HG03025 (cell line): Measurements from ENCODE around the gene GPATCH4.
"Not testable (repeated sequence)": the region's sequence is repeated elsewhere in the genome, so short reads cannot be mapped to it uniquely, and the experiment has no call there.

Experiments
- ATAC-seq: cut with Tn5 transposase; IDR thresholded peaks from one replicate; pipeline ENCODE4 v1.9.1; 2021; ENCODE audit warnings: mild to moderate bottlenecking, moderate library complexity; ENCODE audit not compliant: unreplicated experiment, low FRiP score

Gene GPATCH4

DNA sequence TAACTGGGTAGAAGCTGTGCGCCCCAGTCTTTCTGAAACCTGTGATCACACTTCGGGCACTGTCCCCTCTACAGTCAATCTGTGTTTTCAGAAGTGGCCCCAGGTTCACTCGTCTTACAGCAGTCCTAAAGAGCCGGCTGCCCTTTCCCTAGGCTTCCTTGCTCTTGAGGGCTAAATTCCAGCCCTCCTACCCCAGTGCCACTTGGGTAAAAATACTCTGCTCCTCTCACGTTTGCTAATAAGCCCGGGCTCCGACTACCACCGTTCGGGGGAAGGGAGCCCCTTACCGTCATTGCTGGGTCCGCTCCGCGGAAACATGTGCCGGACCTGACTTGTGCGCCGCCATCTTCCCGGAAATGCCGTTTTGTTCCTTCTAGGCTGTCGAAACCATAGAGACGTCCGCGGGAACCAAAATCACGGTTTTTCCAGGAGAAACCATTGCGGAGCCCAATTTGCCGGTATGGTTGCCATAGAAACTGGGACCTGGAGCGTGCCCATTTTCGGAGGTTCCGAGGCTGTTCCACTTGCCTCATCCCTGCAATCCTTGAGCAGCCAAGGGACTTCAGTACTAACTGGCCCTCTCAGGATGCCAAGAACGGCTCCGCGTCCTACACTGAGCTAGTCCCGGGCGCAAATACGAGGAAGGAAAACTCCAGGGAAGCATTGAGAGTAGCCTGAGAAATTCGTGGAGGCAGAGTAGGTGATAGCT, at the start of gene GPATCH4:
GPATCH4 (minus strand) TSS at position 358 of the 709 bp plus-strand sequence.
- ATAC-seq, result no peak

DNA sequence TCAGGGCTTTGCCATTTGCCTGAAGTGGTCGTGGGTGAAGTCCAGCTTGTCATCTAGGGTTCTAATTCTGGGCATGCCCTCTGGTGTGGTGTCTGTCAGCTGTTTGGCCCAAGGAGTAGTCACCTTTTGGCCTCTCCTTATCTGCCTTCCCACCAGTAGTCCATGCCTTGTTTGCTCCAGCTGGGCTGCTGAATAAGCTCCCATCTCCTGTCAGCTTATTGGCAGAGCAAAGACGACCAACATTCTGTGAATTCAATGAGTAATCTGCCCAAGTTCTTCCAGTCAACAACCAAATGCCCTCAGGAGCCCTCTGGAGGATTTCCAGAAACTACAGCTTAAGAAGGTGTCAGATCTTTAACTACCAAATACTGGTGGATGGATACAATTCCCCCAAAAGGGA, 47.7 kb upstream of the GPATCH4 start:
- no peak for ATAC-seq

DNA sequence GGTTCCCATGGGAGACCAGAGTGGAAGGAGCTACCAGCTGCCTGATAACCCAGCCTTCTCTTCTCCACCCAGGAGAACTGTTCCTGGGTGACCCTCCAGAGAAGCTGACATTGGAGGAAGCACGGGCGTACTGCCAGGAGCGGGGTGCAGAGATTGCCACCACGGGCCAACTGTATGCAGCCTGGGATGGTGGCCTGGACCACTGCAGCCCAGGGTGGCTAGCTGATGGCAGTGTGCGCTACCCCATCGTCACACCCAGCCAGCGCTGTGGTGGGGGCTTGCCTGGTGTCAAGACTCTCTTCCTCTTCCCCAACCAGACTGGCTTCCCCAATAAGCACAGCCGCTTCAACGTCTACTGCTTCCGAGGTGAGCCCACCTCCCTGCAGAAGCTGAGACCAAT, 47.2 kb upstream of the GPATCH4 start:
- ATAC-seq, result no peak

DNA sequence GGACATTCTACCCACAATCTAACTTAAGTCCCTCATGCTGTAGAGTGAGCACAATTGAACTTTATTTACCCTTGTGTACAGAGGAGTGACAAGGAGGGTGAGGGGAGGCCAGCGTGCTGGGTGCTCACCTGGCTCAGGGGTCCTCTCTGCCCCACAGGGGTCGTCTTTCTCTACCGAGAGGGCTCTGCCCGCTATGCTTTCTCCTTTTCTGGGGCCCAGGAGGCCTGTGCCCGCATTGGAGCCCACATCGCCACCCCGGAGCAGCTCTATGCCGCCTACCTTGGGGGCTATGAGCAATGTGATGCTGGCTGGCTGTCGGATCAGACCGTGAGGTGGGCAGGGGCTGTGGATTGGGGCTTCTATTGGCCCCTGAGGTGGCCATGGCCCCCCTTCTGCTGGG, 46.1 kb upstream of the GPATCH4 start:
- no peak for ATAC-seq

DNA sequence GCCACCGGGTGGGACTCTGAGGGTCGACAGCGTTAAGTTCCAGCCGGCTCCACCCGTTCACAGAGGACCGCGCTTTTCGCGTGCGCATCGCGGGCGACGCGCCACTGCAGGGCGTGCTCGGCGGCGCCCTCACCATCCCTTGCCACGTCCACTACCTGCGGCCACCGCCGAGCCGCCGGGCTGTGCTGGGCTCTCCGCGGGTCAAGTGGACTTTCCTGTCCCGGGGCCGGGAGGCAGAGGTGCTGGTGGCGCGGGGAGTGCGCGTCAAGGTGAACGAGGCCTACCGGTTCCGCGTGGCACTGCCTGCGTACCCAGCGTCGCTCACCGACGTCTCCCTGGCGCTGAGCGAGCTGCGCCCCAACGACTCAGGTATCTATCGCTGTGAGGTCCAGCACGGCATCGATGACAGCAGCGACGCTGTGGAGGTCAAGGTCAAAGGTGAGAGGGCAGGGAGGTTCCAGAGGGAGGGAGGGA, 45.5 kb upstream of the GPATCH4 start:
- no peak for ATAC-seq

DNA sequence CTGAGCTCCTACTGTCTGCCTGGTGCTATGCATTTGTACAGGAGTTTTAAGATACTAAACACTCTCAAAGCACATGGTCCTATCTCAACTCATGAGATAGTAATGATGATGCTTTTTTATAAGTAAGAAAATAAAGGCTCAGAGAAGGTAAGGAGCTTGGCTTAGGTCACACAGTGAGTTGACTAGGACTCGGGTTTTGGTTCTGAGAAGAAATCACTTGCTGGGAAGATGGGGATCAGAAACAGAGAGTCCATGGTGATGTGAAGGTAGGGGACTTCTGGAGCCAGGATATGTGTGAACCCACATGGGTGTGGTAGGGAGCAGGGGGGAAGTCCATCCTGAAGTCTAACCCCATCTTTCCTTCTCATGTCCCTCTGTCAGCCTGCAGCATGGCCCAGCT, 44.4 kb upstream of the GPATCH4 start:
- ATAC-seq, result no peak

DNA sequence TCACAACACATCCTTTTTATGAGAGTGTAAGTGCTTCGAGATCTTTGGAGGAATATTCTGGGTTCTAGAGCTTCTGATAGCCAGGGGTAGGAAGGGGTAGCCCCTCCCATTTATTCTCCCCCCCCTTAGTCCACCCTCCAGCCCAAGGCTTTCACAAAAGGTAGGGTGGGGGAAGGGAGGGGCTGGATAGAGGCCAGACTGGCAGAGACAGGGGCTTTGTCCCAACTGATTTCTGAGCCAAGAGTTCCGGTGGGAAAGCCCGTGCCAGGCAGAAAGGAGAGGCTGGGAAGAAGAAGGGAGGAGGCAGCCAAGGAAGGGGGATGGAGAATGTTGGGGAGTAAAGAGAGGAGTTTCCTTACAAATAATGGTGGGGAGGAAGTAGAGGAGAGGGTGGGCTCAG, 43.8 kb upstream of the GPATCH4 start:
- no peak for ATAC-seq

DNA sequence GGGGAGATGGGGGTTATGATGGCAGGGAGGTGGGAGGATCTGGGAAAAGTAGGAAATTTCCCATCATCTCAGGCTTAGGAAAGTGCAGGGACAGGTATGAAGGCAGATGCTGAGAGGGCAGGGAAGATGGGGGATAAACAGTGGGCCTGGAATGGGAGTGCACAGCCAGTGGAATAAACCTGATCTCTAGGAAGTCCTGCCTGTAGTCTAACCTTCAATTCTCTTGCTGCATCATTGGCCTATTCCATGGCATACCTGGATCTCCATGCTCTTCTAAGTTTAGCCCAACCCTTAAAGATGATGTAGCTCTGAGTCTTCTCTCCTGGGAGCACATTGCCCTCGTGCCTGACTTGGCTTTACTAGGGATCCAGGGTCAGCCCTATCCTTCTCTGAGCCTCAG, 43.4 kb upstream of the GPATCH4 start:
- ATAC-seq, result no peak

DNA sequence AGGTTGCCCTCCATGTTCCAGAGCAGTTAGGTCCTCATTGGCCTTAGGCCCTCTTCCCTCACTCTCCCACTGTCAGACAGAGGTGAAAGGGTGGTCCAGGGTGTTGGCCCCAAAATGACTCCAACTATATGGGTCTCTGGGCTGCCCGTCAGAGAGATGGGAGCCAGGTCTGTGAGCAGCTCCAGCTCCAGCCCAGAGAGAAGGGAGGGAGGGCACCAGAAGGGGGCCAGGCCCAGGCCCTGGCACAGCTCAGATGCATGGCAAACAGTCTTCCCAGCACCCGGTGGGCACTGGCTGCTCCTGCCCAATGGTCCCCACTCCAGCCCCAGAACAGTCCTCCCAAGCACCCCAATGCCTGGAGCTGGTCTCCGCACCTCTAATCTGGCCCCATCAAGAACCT, 42.9 kb upstream of the GPATCH4 start:
- ATAC-seq, result no peak

DNA sequence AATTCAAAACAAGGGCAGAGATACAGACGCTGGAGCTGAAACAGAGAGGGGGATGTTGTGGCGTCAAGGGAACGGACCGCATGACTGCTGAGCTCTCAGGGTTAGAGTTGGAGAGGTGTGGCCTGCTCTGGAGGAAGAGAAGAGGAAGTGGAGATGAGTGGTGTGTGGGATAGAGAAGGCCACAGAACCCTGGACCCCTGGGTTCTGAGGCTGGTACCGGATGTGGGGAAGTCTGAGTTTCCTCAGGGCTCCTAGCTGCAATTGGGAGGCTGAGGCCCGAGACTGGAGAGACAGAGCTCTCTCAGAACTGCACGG, 42.5 kb upstream of the GPATCH4 start:
- ATAC-seq, result no peak

DNA sequence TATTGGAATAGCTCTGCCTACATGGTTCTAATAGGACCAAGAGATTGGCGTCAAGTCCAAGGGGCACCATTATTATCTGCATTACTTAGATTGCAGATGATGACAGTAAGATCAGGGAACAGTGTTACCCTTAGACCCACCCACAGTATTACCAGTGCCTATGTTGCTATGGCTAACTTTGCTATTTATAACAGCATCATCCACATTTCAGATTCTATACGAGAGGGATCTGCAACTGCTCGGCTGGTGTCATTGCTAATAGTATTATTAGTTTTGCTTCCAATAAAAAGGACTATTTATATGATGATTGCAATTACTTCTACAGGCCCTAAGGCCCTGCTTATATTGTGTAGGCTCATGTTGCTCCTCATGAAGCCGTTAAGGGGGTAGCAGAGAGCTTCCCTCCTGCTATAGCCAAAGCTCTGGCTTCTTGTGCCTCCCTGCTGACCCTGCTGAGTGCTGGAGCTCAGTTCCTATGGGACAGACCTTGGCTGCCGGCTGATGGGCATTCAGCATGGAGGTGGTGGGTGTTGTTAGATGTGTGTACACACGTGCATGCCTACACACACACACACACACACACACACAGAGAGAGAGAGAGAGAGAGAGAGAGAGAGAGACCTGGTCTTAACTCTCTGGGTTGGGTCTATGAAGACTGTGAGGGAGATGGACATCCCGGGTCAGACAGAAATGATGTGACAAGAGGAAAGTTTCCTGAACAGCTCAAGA, 41.9 kb upstream of the GPATCH4 start:
- no peak for ATAC-seq

DNA sequence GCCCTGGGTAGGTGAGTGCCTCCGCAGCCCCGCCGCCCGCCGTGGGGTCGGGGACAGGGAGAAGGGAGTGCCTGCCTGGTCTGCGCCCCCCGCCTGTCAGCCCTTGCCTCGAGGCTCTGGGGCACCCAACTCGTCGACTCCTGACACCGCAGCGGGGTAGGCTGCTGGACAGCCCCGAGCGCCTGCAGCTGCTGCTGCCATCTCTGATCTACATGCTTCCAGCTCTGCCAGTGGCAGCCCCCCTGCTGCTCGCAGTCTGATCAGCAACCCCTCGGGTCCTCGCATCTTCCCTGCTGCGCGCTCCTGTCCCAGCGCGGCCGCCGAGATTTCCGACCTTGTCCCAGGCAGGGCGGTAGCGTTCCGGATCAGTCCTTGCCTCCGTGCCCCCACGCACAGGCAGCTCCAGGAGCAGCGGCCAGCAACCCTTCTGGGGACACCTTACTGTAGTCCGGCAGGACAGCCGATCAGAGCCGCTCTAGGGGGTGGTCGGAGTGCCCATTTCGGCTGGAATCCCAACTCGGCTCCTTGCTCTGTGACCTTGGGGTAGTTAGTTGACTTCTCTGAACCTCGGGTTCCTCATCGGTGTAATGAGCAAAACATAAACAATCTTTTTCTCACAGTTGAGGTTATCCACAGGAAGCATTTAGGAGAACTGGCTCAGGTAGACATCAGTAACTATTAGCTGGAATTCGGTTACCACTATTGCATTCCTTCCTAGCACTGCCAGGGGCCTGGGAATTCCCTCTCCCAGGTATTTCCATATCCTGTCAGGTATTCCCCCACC, 41.2 kb upstream of the GPATCH4 start:
- ATAC-seq, result no peak

DNA sequence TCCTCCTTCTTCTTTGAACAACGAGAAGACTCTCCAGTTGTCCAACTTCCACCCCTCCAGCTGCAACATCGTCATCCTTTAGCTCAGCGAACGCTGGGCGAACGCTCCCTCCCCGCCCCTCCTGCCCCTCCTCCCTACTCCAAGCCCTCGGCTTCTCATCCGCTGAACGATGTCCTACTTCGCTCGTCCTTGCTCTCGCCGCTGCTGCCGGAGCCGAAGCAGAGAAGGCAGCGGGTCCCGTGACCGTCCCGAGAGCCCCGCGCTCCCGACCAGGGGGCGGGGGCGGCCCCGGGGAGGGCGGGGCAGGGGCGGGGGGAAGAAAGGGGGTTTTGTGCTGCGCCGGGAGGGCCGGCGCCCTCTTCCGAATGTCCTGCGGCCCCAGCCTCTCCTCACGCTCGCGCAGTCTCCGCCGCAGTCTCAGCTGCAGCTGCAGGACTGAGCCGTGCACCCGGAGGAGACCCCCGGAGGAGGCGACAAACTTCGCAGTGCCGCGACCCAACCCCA, 40.5 kb upstream of the GPATCH4 start, which contains the start of gene BCAN:
BCAN (plus strand) TSS at position 357 of the 504 bp plus-strand sequence. CDS start 3,938 bp downstream, outside the sequence.
- no peak for ATAC-seq

DNA sequence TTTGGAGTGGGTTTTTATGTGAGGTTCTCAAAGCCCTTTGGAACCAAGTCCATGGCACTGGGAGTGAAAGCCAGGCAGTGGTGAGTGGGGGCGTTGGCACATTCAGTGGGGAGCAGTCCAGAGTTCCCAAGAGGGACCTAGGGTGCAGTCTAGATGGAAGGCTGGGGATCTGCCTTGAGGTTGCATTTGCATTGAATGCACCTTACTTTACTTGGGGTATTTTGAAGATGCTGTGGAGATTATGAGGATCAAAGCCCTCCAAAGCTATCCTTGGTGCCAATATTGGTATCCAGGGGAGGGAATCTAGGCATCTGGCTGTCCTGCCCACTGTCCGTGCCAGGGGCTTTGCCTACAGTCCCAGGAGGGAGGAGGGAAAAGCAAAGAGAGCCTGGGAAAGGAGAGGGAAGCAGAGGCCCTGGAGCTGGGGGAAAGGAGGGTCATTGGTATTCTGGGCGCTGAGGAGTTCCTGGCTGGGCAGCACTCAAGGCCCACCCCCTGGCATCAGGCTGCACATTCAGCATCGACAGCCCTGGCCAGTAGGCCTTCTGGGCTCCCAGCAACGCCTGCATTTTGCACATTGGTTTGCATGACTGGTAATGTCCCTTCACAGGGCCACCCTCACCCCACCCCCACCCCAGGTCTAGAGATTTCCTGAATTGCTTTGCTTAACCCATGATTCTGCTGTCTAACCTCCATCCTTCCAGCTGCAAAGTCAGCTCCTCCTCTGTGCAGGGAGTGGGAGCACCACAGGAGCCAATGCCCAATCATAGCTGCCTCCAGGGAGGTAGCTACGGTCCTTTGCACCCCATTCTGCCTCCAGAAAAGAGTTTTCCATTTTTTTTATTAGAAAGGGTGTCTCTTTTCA, 39.8 kb upstream of the GPATCH4 start:
- no peak for ATAC-seq

DNA sequence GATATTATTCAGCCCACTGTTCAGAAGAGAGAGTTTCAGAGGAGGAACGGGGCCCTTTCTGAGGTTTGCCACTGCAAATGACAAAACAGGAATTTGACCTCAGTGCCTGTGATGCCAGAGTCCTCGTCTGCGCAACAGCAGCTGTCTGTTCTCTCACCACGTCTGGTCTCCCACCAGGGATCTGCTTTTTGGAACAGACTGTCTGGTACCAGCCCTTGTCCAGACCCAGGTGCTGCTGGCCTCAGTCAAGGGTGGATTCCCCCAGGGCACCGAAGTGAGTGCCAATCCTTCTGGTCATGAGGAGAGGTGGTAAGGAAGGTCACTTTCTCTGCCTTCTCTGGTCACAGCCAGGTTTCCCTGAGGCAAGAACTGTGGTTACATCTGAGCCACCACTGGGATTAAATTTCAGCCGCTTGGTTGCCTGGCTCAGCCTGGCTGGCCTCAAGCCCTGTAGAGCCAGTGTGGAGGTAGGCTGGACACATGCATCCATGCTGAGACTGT, 38.4 kb upstream of the GPATCH4 start:
- ATAC-seq, result no peak

DNA sequence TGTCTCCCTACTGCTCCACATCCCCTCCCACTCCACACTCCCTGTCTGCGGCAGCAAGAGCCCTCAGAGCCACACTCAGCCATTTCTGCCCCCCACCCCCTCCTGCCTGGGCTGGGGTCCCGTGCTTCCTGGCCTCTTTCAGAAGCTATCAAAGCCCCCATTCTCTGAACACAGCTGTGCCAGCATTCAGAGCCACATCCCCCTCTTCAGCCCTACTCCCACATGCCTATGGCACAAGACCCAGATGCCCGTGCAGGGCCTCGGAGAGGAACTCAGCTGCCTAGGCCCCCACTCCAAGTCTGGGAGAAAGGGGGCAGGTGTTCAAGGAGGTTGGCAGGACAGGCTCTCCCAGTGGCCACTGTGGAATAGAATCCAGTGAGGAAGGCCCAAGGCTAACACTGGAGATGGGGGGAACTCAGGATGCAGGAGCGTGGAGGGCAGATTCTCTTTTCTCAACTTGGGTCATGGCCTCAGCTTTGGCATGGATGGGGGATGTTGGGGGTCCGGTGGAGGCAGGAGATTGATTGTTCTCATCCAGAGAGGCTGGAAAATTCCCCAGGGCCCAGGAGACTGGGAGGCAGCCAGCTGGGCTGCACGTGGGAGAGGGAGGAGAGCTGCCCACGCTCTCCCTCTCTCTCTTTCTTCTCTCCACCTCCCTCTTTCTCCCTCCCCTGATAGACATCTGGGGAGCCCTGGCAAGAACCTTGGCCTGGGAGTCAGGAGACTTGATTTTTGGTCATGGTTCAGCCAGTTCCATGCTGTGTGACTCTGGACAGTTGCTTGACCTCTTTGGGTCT, 37.1 kb upstream of the GPATCH4 start:
- ATAC-seq, result no peak

DNA sequence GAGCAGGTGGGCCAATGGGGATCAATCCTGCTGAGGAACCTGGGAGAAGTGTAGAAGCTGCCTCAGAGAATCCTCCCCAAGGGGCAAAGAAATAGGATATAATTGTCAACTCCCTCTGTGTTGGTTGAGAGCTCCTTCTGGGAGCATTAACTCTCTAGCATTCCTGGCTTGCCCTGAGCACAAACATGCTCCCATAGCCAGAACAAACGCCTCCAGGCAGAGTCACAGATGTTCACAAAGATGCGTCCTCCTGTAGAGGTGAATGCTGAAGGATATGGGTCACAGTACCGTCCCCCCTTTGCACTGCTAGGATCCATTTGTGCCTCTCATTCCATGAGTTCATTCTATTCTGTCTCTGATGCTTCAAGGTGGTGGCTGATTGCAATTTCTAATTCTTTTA, 31.1 kb upstream of the GPATCH4 start:
- ATAC-seq, result no peak

DNA sequence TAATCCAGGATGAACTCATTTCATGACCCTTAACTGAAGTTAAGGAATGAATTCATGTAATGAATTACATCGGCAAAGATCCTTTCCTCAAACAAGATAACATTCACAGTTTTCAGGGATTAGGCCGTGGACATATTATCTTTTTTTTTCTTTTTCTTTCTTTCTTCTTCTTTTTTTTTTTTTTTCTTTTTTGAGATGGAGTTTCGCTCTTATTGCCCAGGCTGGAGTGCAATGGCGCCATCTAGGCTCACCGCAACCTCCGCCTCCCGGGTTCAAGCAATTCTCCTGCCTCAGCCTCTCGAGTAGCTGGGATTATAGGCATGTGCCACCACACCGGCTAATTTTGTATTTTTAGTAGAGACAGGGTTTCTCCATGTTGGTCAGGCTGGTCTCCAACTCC, 29.9 kb upstream of the GPATCH4 start:
- not testable (repeated sequence) for ATAC-seq

DNA sequence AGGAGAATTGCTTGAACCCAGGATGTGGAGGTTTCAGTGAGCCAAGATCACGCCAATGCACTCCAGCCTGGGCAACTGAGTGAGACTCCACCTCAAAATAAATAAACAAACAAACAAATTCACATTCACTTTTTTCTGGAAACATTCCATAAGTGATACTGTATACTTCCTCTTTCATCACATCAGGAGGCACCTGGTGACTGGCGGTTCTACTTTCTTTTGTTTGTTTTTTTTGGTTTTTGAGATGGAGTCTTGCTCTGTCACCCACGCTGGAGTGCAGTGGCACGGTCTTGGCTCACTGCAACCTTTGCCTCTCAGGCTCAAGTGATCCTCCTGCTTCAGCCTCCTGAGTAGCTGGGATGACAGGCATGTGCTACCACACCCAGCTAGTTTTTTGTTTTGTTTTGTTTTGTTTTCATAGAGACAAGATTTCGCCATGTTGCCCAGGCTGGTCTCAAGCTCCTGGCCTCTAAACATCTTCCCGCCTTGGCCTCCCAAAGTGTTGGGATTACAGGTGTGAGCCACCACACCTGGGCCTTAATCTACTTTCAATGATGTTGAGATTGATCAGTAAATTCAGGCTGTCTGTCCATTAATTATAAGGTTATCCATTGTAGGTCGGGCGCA, 28.7 kb upstream of the GPATCH4 start:
- no peak for ATAC-seq
